ENCODE data around the gene IL9R.
"Not testable (repeated sequence)": the region's sequence is repeated elsewhere in the genome, so short reads cannot be mapped to it uniquely, and the experiment has no call there.

IL9R gene

DNA sequence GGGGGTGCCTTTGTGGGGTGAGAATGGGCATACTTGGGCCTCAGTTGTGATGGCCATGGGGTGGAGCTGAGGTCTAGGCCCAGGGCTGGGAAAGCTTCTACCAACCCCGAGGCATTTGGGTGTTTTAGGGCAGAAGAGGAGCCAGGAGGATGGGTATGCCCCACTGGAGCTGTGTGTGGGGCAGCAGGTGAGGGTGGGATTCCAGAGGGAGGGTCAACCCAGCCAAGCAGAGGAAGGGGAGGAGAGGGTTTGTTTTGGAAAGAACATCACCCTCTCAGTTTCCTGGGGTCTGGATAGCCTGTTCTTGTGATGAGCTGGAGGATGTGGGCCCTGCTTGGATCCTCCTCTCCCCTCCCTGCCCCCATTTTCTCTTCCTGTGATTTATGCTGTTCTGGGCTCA lies 620 bp downstream of the IL9R start:
- in situ Hi-C loops (cut with MboI; ENCODE audit: low sequenced_read_pairs) = no loop called here

DNA sequence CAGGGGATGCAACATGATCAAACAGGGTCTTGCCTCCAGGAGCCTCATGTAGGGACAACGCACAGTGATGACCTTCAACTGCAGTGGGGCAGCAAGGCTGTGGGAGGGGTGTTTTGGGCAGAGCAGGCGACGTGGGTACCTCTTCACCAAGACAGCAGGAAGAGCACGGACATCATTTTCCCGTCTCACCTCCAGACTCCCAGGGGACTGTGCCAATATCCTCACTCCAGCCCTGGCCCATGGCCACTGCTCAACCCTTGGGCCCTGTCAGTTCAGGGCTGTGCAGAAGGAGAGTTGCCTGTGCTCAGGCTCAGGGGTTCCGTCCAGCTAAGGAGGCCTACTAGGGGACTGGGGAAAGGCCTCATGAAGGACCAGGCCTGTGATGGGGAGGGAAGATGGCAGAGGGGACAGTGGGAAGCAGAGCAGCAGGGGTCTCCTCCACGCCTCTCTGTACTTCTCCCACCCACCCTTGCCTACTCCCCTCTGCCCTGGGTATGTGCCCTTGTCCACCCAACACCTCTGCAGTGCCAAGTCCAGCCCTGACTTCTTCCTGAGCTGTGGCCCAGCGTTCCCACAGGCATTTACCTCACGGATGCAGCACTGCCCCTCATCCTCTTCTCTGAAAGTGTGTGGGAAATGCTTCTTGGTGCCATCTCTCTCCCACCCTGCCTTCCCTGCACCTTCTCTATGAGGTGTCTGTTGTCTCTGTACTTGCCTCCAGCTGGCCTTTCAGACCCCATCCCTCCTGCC lies 1.4 kb downstream of the IL9R start:
- in situ Hi-C loops (cut with MboI; ENCODE audit: low sequenced_read_pairs) = no loop called here

DNA sequence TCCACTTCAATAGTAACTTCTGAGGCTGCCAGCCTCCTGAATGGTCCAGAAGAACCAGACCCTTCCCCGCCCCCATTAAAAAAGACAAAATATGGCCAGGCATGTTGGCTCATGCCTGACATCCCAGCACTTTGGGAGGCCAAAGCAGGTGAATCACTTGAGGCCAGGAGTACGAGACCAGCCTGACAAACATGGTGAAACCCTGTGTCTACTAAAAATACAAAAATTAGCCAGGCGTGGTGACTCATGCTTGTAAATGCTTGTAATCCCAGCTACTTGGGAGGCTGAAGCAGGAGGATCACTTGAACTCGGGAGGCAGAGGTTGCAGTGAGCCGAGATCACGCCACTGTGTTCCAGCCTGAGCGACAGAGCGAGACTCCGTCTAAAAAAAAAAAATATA lies 2.3 kb downstream of the IL9R start:
- in situ Hi-C loops (cut with MboI; ENCODE audit: low sequenced_read_pairs) = not testable (repeated sequence)

DNA sequence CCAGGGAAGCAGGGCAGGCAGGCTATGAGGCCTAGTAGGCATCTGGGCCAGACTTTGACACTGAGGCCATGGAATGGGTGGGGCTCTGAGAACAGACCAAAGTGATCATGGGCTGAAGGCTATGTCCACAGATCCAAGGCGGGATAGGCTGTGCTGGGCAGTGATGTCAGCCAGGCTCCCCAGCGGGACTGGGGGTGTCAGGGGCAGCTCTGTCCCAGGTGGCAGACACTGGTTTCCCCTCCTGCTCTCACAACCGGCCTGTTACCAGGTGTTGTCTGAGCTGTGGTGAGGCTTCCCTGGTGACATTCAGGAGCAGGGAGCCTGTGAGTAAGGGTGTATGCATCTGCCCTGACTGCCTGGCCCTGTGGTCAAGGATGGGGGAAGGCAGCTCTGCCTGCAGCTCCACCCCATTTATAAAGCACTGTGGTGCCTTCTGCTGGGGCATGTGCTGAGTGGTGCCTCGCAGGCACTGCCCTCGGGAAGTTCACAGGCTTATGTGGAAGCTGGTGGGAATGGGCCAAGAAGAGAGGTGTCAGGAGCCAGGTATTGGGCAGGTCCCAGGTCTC lies 2.9 kb downstream of the IL9R start:
- in situ Hi-C loops (cut with MboI; ENCODE audit: low sequenced_read_pairs) = no loop called here

DNA sequence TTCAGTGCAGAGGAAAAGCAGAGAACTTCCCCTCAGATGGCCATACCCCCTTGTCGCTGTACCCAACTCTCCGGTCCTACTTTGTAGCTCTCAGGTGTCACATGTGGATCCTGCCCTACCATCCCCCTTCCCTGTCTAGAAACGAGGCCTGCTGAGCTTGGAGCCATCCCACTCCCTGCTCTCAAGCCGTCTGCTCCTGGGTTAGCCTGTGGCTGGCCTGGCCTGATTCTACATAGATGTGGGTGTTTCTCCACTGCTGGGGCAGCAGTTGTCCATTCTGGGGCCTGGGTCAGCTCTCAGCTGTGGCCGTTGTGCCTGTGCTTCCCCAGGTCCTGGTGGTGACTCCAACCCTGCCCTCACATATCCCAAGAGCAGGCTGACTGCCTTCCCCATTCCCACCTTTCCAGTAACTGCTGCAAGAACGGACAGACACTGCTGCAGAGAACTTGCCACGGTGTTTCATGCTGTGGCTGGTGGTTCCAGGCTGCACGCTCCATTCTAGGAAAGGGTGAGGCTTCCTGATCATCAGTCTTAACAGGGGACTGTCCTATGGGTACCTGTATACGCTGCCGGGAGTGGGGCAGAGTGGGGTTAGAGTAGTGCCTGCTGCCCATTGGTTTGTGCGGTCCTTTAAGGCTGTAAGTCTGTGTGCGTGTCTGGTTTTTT lies 3.6 kb downstream of the IL9R start:
- in situ Hi-C loops (cut with MboI; ENCODE audit: low sequenced_read_pairs) = no loop called here

DNA sequence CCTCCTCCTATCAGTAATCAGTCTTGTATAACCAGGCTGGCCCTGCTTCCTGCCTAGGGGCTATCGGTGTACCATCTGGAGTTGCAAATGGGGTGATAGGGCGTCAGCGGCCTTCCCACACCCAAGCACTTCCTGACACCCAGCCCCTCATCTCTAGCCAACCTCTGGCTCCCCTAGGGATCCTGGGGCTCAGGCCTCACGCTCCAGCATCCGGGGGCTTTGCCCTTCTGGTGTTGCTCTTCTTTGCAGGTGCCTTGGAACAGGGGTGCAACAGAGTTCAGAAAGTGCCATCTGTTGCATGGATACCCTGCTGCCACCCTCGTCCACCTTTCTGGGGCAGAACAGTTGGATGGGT lies 4.1 kb downstream of the IL9R start:
- in situ Hi-C loops (cut with MboI; ENCODE audit: low sequenced_read_pairs) = no loop called here

DNA sequence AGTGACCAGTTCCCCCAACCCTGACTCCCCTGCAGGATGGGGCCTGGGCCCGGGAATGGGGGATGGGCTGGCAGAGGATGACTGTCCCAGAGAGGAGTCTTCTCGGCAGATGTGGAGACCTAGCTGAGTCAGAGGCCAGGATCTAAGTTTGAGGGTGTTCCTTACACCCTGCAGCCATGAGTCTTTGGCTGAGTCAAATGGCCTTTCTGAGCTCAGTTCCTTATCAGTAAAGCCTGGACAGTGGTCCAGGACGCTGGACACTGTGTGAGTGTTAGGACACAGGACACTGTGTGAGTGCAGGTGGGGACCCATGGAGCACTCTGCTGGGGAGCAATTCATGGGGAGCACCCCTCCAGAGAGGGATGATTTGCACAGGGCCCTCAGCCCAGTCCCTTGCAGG lies 5.0 kb downstream of the IL9R start:
- in situ Hi-C loops (cut with MboI; ENCODE audit: low sequenced_read_pairs) = no loop called here

DNA sequence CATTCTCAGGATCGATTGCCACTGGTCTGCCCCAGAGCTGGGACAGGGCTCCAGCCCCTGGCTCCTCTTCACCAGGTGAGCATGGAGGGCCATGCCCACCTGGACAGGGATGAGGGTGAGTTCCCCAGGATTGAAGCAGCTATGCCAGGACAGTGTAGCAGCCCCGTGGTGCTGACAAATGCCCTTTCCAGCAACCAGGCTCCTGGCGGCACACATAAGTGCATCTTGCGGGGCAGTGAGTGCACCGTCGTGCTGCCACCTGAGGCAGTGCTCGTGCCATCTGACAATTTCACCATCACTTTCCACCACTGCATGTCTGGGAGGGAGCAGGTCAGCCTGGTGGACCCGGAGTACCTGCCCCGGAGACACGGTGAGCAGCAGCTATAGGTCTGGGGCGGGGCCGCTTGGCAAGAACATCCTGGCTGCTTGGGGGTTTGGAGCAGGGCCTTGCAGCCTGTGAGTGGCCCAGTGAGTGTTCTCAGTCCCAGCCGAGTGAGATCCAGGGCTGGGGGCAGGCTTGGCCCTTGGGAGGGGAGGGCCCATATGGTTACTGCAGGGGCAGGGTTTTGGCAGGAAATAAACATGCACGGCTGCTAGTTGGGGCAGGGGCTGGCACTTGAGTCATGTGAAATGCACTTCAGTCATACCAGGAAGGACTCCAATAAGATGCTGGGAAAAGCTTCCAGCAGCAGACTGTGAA lies 6.1 kb downstream of the IL9R start:
- in situ Hi-C loops (cut with MboI; ENCODE audit: low sequenced_read_pairs) = no loop called here

DNA sequence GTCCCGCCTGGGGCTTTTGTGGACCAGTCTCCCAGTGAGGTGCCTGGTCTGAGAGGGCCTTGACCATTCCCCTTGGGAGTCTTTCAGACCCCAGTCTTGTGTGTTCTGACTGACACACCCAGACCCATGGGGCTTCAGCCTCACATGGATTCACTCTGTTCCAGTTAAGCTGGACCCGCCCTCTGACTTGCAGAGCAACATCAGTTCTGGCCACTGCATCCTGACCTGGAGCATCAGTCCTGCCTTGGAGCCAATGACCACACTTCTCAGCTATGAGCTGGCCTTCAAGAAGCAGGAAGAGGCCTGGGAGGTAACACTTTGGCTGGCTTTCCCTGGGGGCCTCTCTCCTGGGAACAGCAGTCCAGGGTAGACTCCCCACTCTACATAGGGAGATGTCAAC lies 6.8 kb downstream of the IL9R start:
- in situ Hi-C loops (cut with MboI; ENCODE audit: low sequenced_read_pairs) = no loop called here

DNA sequence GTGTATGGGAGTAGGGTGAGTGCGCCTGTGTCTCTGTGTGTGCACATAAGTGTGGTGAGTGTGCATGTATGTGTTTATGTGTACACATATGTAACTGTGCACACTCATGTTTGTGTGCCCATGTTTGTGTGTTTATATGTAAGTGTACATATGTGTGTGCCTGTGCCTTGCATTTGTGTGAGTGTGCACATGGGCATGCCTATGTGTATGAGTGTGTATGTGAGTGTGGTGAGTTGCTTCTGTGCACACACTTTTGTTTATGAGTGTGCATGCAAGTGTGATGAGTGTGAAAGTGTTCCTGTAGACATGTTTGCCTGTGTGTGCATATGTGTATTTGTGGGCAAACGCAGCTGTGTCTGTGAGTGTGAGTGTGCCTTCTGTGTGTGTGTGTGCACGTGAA lies 7.2 kb downstream of the IL9R start:
- in situ Hi-C loops (cut with MboI; ENCODE audit: low sequenced_read_pairs) = no loop called here

DNA sequence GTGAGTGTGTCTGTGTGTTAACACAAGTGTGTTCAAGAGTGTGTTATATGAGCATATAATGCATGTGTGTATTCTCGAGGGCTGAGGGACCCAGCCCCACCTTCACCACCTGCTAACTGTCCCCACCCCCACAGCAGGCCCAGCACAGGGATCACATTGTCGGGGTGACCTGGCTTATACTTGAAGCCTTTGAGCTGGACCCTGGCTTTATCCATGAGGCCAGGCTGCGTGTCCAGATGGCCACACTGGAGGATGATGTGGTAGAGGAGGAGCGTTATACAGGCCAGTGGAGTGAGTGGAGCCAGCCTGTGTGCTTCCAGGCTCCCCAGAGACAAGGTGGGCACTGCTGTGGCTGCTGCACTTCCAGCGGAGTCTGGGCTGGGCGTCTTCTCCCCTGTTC lies 7.6 kb downstream of the IL9R start:
- in situ Hi-C loops (cut with MboI; ENCODE audit: low sequenced_read_pairs) = no loop called here

DNA sequence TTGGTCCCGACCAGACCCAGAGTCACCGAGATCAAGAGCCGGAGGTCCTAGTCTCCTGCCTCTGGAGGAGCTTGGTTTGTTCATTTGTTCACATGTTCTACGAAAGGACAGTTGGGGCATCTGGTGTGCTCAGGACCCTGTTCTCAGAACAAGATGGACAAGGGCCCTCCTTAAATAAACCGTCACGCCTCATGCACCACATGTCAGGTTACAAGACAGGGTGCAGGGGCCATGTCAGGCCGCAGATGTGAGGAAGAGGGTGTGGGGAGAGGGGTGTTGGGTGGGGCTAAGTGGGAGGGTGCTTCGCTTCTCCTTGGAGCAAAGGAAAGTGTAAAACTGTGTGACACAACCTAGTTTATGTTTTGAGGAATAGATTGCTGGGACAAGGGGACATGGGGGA lies 9.0 kb downstream of the IL9R start:
- in situ Hi-C loops (cut with MboI; ENCODE audit: low sequenced_read_pairs) = not testable (repeated sequence)

DNA sequence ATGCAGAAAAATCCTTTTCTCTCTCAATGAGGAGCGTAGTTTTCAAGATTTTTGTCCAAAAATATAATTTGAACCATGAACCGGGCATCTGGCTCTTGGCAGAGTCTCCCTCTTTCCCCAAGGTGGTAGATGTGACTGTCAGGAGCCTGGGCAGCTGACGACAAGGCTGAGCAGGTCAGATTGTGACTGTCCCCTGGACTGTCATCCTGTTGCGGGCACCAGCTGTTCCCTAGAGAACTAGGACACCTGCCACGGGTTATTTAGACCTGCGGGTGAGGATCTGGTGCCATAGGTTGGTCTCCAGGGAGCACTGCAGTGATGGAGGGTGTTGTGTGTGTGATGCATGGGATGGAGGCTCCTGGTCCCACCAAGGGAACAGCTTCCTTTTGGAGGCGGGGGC lies 10.9 kb downstream of the IL9R start:
- in situ Hi-C loops (cut with MboI; ENCODE audit: low sequenced_read_pairs) = not testable (repeated sequence)

DNA sequence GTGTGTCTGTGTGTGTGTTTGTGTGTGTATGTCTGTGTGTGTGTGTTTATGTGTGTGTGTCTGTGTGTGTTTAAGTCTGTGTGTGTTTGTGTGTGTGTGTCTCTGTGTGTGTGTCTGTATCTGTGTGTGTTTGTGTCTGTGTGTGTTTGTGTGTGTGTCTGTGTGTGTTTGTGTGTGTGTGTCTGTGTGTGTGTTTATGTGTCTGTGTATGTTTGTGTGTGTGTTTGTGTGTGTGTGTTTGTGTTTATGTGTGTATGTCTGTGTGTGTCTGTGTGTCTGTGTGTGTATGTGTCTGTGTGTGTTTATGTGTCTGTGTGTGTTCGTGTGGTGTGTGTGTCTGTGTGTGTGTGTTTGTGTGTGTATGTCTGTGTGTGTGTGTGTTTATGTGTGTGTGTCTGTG lies 11.4 kb downstream of the IL9R start:
- in situ Hi-C loops (cut with MboI; ENCODE audit: low sequenced_read_pairs) = no loop called here

DNA sequence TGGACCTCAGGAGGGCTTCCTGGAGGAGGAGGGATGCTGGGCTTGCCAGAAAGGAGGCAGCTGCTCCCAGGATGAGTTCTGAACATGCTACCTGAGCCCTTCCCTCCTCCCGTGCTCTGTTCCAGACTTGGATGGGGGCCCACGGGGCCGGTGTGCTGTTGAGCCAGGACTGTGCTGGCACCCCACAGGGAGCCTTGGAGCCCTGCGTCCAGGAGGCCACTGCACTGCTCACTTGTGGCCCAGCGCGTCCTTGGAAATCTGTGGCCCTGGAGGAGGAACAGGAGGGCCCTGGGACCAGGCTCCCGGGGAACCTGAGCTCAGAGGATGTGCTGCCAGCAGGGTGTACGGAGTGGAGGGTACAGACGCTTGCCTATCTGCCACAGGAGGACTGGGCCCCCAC lies 12.2 kb downstream of the IL9R start:
- in situ Hi-C loops (cut with MboI; ENCODE audit: low sequenced_read_pairs) = not testable (repeated sequence)

DNA sequence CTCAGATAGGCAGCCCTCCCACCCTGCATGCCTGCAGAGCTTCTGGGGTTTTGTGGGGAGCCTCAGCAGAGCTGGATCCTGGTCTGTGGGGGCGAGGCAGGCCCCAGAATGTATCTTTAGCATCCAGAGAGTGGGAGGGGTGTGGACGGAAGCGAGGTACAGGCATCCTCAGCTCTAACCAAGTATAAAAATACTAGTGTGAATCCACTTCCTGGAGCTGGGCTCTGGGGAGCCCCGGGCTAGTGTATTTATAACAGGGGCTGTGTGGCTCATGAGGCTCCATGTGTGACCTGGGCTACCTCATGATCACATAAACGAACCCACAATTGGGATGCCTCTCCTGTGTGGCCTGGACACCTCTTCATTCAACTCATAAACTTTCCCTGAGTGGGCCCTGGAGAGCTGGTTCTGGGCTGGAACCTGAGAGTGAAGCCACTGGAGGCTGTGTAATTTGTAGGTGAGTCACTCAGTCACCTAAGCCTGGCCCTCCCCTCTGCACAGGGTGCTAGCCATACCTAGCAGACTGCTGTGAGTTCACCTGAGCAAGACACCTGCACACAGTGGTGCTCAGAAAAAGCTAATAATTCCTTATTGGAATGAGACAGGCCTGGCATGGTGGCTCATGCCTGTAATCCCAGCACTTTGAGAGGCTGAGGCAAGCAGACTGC lies 15.9 kb downstream of the IL9R start:
- in situ Hi-C loops (cut with MboI; ENCODE audit: low sequenced_read_pairs) = not testable (repeated sequence)

DNA sequence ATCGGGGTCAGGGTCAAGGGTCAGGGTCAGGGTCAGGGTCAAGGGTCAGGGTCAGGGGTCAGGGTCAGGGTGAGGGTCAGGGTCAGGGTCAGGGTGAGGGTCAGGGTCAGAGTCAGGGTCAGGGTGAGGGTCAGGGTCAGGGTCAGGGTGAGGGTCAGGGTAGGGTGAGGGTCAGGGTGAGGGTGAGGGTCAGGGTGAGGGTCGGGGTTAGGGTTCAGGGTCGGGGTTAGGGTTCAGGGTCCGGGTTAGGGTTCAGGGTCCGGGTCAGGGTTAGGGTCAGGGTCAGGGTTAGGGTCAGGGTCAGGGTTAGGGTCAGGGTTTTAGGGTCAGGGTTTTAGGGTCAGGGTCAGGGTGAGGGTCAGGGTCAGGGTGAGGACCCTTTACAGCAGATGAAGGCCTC lies 22.4 kb downstream of the IL9R start:
- in situ Hi-C loops (cut with MboI; ENCODE audit: low sequenced_read_pairs) = not testable (repeated sequence)

DNA sequence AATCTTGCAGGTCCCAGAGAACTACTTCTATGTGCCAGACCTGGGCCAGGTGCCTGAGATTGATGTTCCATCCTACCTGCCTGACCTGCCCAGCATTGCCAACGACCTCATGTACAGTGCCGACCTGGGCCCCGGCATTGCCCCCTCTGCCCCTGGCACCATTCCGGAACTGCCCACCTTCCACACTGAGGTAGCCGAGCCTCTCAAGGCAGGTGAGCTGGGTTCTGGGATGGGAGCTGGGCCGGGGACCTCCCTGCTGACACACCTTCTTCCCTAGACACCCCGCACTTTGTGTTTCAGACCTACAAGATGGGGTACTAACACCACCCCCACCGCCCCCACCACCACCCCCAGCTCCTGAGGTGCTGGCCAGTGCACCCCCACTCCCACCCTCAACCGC lies 25.5 kb downstream of the IL9R start:
- in situ Hi-C loops (cut with MboI; ENCODE audit: low sequenced_read_pairs) = not testable (repeated sequence)

DNA sequence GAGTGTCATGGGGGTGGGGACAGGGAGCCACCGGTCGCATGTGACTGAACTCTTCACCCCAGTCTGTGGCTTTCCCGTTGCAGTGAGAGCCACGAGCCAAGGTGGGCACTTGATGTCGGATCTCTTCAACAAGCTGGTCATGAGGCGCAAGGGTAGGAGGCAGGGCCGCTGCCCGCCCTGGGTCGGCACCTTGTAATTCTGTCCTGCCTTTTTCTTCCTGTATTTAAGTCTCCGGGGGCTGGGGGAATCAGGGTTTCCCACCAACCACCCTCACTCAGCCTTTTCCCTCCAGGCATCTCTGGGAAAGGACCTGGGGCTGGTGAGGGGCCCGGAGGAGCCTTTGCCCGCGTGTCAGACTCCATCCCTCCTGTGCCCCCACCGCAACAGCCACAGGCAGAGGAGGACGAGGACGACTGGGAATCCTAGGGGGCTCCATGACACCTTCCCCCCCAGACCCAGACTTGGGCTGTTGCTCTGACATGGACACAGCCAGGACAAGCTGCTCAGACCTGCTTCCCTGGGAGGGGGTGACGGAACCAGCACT lies 27.5 kb downstream of the IL9R start:
- in situ Hi-C loops (cut with MboI; ENCODE audit: low sequenced_read_pairs) = not testable (repeated sequence)

DNA sequence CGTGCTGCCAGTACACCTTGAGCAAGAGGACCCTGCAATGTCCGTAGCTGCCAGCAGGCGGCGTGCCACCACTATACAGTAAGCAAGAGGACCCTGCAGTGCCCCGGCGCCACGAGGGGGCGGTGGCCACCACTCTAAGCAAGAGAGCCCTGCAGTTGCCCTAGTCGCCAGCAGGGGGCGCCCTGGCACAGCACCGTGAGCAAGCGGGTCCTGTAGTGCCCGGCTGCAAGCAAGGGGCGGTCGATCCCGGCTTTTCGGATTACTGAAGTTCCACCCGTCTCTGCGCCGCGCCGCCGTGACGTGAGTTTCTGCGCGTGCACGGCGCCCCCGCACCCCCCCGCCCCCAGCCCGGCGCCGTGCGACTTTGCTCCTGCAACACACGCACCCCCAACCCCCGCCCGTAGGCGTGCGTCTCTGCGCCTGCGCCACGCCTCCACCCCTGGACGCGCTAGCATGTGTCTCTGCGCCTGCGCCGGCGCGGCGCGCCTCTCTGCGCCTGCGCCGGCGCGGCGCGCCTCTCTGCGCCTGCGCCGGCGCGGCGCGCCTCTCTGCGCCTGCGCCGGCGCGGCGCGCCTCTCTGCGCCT lies 31.2 kb downstream of the IL9R start:
- in situ Hi-C loops (cut with MboI; ENCODE audit: low sequenced_read_pairs) = not testable (repeated sequence)

DNA sequence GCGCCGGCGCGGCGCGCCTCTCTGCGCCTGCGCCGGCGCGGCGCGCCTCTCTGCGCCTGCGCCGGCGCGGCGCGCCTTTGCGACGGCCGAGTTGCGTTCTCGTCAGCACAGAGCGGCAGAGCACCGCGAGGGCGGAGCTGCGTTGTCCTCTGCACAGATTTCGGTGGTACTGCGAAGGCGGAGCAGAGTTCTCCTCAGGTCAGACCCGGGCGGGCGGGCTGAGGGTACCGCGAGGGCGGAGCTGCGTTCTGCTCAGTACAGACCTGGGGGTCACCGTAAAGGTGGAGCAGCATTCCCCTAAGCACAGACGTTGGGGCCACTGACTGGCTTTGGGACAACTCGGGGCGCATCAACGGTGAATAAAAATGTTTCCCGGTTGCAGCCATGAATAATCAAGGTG lies 31.8 kb downstream of the IL9R start:
- in situ Hi-C loops (cut with MboI; ENCODE audit: low sequenced_read_pairs) = not testable (repeated sequence)

Measured in HL-60/S4 treated with phorbol 12-myristate 13-acetate at 8.2 ng/mL for 4 days and 3 days (cell line).